IMR-90 (cell line): Measurements from ENCODE around the gene QSOX2. TPM values are rescaled to one million over a fixed set of nuclear protein-coding genes. Genes with fewer than 3 reads are reported as not detected.

ENCODE experiments used
- ATAC-seq: fragments of 200-7000 bp; cut with Tn5 transposase; 2 replicates; pipeline ENCODE4 v1.9.1; 2020; ENCODE audit warnings: low read depth, mild to moderate bottlenecking, moderate library complexity
- BruUV-seq: library from RNA; stranded (reverse); fragments of 400-500 nt; replicated peaks from 2 replicates; lab custom pipeline; 2021; lab: Mats Ljungman, UMichigan
- CTCF ChIA-PET: fragments of 300-600 bp; formaldehyde crosslinking; extraction: SDS; loops from one replicate; lab custom pipeline; 2021; ENCODE audit warnings: antibody characterized with exemption; lab: Yijun Ruan, JAX
- POLR2A ChIA-PET: fragments of 300-600 bp; sonication (Branson Sonifier 250); formaldehyde crosslinking; loops from one replicate; lab custom pipeline; 2022; ENCODE audit warnings: antibody characterized with exemption; ENCODE audit not compliant: unreplicated experiment; lab: Charles Lee
- DNase-seq: peaks from one replicate; pipeline ENCODE4 v3.0.0; 2013
- H2AFZ ChIP-seq: replicated peaks from 2 replicates; pipeline ENCODE3; 2013; ENCODE audit warnings: low read length, mild to moderate bottlenecking; ENCODE audit not compliant: poor library complexity
- H2AK5ac ChIP-seq: 2 replicates; pipeline ENCODE4 v1.6.1; 2013; ENCODE audit warnings: low read depth, low read length, inconsistent platforms
- H2AK9ac ChIP-seq: replicated peaks from 2 replicates; pipeline ENCODE3; 2013; ENCODE audit warnings: mild to moderate bottlenecking, low read depth, low read length, moderate library complexity; ENCODE audit not compliant: poor library complexity
- H2BK120ac ChIP-seq: 2 replicates; pipeline ENCODE4 v1.6.1; 2013; ENCODE audit warnings: low read depth, low read length, inconsistent platforms
- H2BK15ac ChIP-seq: 3 replicates; pipeline ENCODE4 v1.6.1; 2013; ENCODE audit warnings: low read depth, low read length, inconsistent platforms
- H2BK20ac ChIP-seq: 2 replicates; pipeline ENCODE4 v1.6.1; 2013; ENCODE audit warnings: low read depth, mild to moderate bottlenecking, inconsistent platforms, low read length, moderate library complexity
- H2BK5ac ChIP-seq: 2 replicates; pipeline ENCODE4 v1.6.1; 2013; ENCODE audit warnings: mild to moderate bottlenecking, low read depth, low read length, inconsistent platforms; ENCODE audit not compliant: poor library complexity, severe bottlenecking
- H3K14ac ChIP-seq: replicated peaks from 2 replicates; pipeline ENCODE4 v1.6.1; 2013; ENCODE audit warnings: low read depth, low read length, inconsistent platforms
- H3K18ac ChIP-seq: 2 replicates; pipeline ENCODE4 v1.6.1; 2013; ENCODE audit warnings: low read depth, low read length, control low read depth
- H3K23ac ChIP-seq: 2 replicates; pipeline ENCODE4 v1.6.1; 2013; ENCODE audit warnings: low read depth, low read length, inconsistent platforms
- H3K27ac ChIP-seq: 2 replicates; pipeline ENCODE4 v1.5.1; 2013; ENCODE audit warnings: mild to moderate bottlenecking, control low read depth, low read length; ENCODE audit not compliant: insufficient read depth
- H3K27me3 ChIP-seq: 2 replicates; pipeline ENCODE4 v1.6.1; 2013; ENCODE audit warnings: low read length; ENCODE audit not compliant: control insufficient read depth, insufficient read depth
- H3K36me3 ChIP-seq: 2 replicates; pipeline ENCODE4 v1.6.1; 2013; ENCODE audit warnings: low read length, mixed read lengths; ENCODE audit not compliant: control insufficient read depth, insufficient read depth
- H3K4ac ChIP-seq: 2 replicates; pipeline ENCODE4 v1.6.1; 2013; ENCODE audit warnings: low read depth, low read length, inconsistent platforms
- H3K4me1 ChIP-seq: 2 replicates; pipeline ENCODE4 v1.6.1; 2013; ENCODE audit warnings: low read length, mixed read lengths; ENCODE audit not compliant: control insufficient read depth, insufficient read depth
- H3K4me2 ChIP-seq: 2 replicates; pipeline ENCODE4 v1.6.1; 2013; ENCODE audit warnings: low read depth, mild to moderate bottlenecking, control low read depth, low read length, moderate library complexity
- H3K4me3 ChIP-seq: 2 replicates; pipeline ENCODE4 v1.5.1; 2013; ENCODE audit warnings: low read depth, mild to moderate bottlenecking, control low read depth, low read length, moderate library complexity; ENCODE audit not compliant: insufficient read depth
- H3K56ac ChIP-seq: 2 replicates; pipeline ENCODE4 v1.6.1; 2013; ENCODE audit warnings: low read length, inconsistent platforms; ENCODE audit not compliant: insufficient read depth; ENCODE audit errors: extremely low read depth
- H3K79me1 ChIP-seq, 2 experiments: 2 replicates each; pipeline ENCODE4 v1.6.1; 2013; ENCODE audit warnings: low read length in 2 of 2, inconsistent platforms in 1 of 2, low read depth in 1 of 2
- H3K9ac ChIP-seq: 2 replicates; pipeline ENCODE4 v1.6.1; 2013; ENCODE audit warnings: low read depth, low read length, control low read depth
- H3K9me1 ChIP-seq: 2 replicates; pipeline ENCODE4 v1.6.1; 2013; ENCODE audit warnings: low read length, inconsistent platforms; ENCODE audit not compliant: insufficient read depth
- H3K9me3 ChIP-seq: 2 replicates; pipeline ENCODE4 v1.6.1; 2013; ENCODE audit warnings: low read length; ENCODE audit not compliant: control insufficient read depth, insufficient read depth
- H4K20me1 ChIP-seq: 2 replicates; pipeline ENCODE4 v1.6.1; 2013; ENCODE audit warnings: low read length, inconsistent platforms; ENCODE audit not compliant: insufficient read depth
- H4K5ac ChIP-seq: 2 replicates; pipeline ENCODE4 v1.6.1; 2013; ENCODE audit warnings: mild to moderate bottlenecking, low read depth, low read length, control low read depth
- H4K8ac ChIP-seq, 2 experiments: 2 replicates each; pipeline ENCODE4 v1.6.1; 2013; ENCODE audit warnings: low read depth in 2 of 2, low read length in 2 of 2, control low read depth in 1 of 2, inconsistent platforms in 1 of 2
- H4K91ac ChIP-seq: 2 replicates; pipeline ENCODE4 v1.6.1; 2013; ENCODE audit warnings: low read depth, low read length, inconsistent platforms; ENCODE audit not compliant: insufficient read depth
- CEBPB ChIP-seq: IDR thresholded peaks from 2 replicates; pipeline ENCODE4 v1.6.1; 2012; ENCODE audit warnings: low read depth, low read length, improper control_type of control experiment
- CHD1 ChIP-seq: IDR thresholded peaks from 2 replicates; pipeline ENCODE4 v1.6.1; 2012; ENCODE audit warnings: low read depth, low read length, improper control_type of control experiment
- ELK1 ChIP-seq: fragments of 150-350 bp; IDR thresholded peaks from 2 replicates; pipeline ENCODE4 v1.6.1; 2016; ENCODE audit warnings: low read depth, mild to moderate bottlenecking, low read length, moderate library complexity, borderline replicate concordance
- MAFK ChIP-seq: IDR thresholded peaks from 2 replicates; pipeline ENCODE4 v1.6.1; 2012; ENCODE audit warnings: low read depth, low read length, improper control_type of control experiment
- MAZ ChIP-seq: IDR thresholded peaks from 2 replicates; pipeline ENCODE4 v1.6.1; 2012; ENCODE audit warnings: low read depth, mild to moderate bottlenecking, low read length, improper control_type of control experiment, moderate library complexity, borderline replicate concordance
- NFE2L2 ChIP-seq: fragments of 150-350 bp; IDR thresholded peaks from 2 replicates; pipeline ENCODE4 v1.6.1; 2016; ENCODE audit warnings: low read depth, mild to moderate bottlenecking, low read length
- RCOR1 ChIP-seq: IDR thresholded peaks from 2 replicates; pipeline ENCODE4 v1.6.1; 2012; ENCODE audit warnings: mild to moderate bottlenecking, low read length, improper control_type of control experiment; ENCODE audit not compliant: insufficient replicate concordance
- SMC3 ChIP-seq: fragments of 150-350 bp; IDR thresholded peaks from 2 replicates; pipeline ENCODE4 v1.6.1; 2016; ENCODE audit warnings: low read depth, mild to moderate bottlenecking, antibody characterized with exemption, low read length, moderate library complexity
- USF2 ChIP-seq: fragments of 150-350 bp; IDR thresholded peaks from 2 replicates; pipeline ENCODE4 v1.6.1; 2017; ENCODE audit warnings: mild to moderate bottlenecking, antibody characterized with exemption, low read length, low read depth
- WGBS, 2 experiments: methylation state at CpG; one replicate each; pipeline versions ENCODE4 v1.1.5 to v1.1.7; 2013; ENCODE audit warnings: missing lambda C conversion rate in 2 of 2; ENCODE audit not compliant: insufficient read length in 1 of 2; ENCODE audit errors: extremely low coverage in 2 of 2; 5-methylcytosine and 5-hydroxymethylcytosine counted together
- dilution Hi-C: fragments of 300-500 bp; cut with HindIII; formaldehyde crosslinking; loops from one replicate; pipeline ENCODE4 v1.14.3; 2018; ENCODE audit warnings: low sequenced_read_pairs; ENCODE audit not compliant: unreplicated experiment
- in situ Hi-C: fragments of 300-500 bp; cut with MboI; formaldehyde crosslinking; loops from 3 replicates; pipeline ENCODE4 v1.14.3; 2019; ENCODE audit warnings: low sequenced_read_pairs, inconsistent platforms, mixed read lengths
- intact Hi-C: fragments of 100-400 bp; cut with micrococcal nuclease; formaldehyde crosslinking; loops from 2 replicates; pipeline ENCODE4 v1.10.0; 2022
- polyA plus RNA-seq, 3 experiments: library from polyadenylated mRNA; depleted of rRNA; stranded (reverse); fragments of >200 nt; gene quantifications; 2 replicates each; pipeline ENCODE4 v1.2.3, GENCODE V29; 2012; ENCODE audit warnings: low replicate concordance in 1 of 3
- total RNA-seq: library from RNA; depleted of rRNA; stranded (reverse); fragments of >200 nt; gene quantifications from 2 replicates; pipeline ENCODE4 v1.2.3, GENCODE V29; 2012

QSOX2 gene
- total and polyA plus RNA-seq, 2 of the 4 experiments (the other 2 are of a cell fraction) = 5.9 to 12.9 TPM

- no peak for TF ChIP-seq MAFK
Measured at GRCh38 chr9:136231478-136232297, 13.9 kb downstream of the QSOX2 start (continued).

GRCh38 chr9:136230773-136231172, 14.8 kb downstream of the QSOX2 start:
- H4K20me1 ChIP-seq = peaks cover 34% of the 10 kb centered on the region
- H3K23ac ChIP-seq = no peak overlapping the region
- no peak overlapping the region for H4K5ac ChIP-seq
- DNase-seq (no peak), ATAC-seq (no peak)
- no peak overlapping the region for H3K4me2 ChIP-seq
- no peak for TF ChIP-seq NFE2L2
- TF ChIP-seq CEBPB = no peak
- TF ChIP-seq USF2 = no peak
- TF ChIP-seq RCOR1 = no peak
- no peak for TF ChIP-seq MAZ
- TF ChIP-seq CHD1 = no peak
- no peak for TF ChIP-seq SMC3
- TF ChIP-seq ELK1 = no peak
- no peak overlapping the region for H4K91ac ChIP-seq
- H3K18ac ChIP-seq = no peak overlapping the region
- no TSS peak for BruUV-seq
- 100% methylated on average over 5 of the region's 9 CpGs; no CpG with 5 or more reads in 1 of the 2 experiments for WGBS, 2 experiments
- H4K8ac ChIP-seq = no peak overlapping the region
- peaks cover 6% of the 10 kb centered on the region; the same call in 1 of the 2 replicates for H3K9me1 ChIP-seq
- H2AFZ ChIP-seq = no peak overlapping the region
- in situ Hi-C loops (no loop called here), intact Hi-C loops (no loop called here), dilution Hi-C loops (no loop called here)
- no peak overlapping the region for H3K56ac ChIP-seq
- H3K27me3 ChIP-seq = no peaks in the 10 kb centered on the region
- no peak overlapping the region for H3K4me3 ChIP-seq
- peaks cover 6% of the 10 kb centered on the region; the same call in 1 of the 2 replicates for H3K4me1 ChIP-seq
- ChIA-PET POLR2A (no interaction called here), CTCF (no interaction called here)
- no peak overlapping the region for H3K9ac ChIP-seq
- no peak overlapping the region for H2BK5ac ChIP-seq
- H2BK20ac ChIP-seq = no peak overlapping the region
- H2BK120ac ChIP-seq = no peak overlapping the region
- H3K79me1 ChIP-seq = peaks cover 7 to 40% of the 10 kb centered on the region in 2 experiments
- H2AK5ac ChIP-seq = no peak overlapping the region
- H3K4ac ChIP-seq = no peak overlapping the region
- H3K36me3 ChIP-seq = peaks cover 7% of the 10 kb centered on the region
- no peak overlapping the region for H3K14ac ChIP-seq
- no peak overlapping the region for H2AK9ac ChIP-seq
- H3K27ac ChIP-seq = no peak overlapping the region
- H3K9me3 ChIP-seq = no peaks in the 10 kb centered on the region
- no peak overlapping the region for H2BK15ac ChIP-seq
